Measurements from ENCODE around the gene NTSR2.
"Not testable (repeated sequence)": the region's sequence is repeated elsewhere in the genome, so short reads cannot be mapped to it uniquely, and the experiment has no call there.

The NTSR2 gene

GRCh38 chr2:11667194-11667593 is 2.8 kb downstream of the NTSR2 start:
- TF ChIP-seq CTCF (IDR thresholded peaks at IDR 0.05; ENCODE audit: borderline replicate concordance, control extremely low read depth, extremely low read depth, insufficient read depth, missing control alignments), result no peak
- DNase-seq (ENCODE audit: low spot score), result no peak
- in situ Hi-C loops (cut with MboI; ENCODE audit: low sequenced_read_pairs, unreplicated experiment), result no loop called here

GRCh38 chr2:11665510-11666362 is 4.3 kb downstream of the NTSR2 start:
- no peak for TF ChIP-seq CTCF (IDR thresholded peaks at IDR 0.05; ENCODE audit: borderline replicate concordance, control extremely low read depth, extremely low read depth, insufficient read depth, missing control alignments)
- in situ Hi-C loops (cut with MboI; ENCODE audit: low sequenced_read_pairs, unreplicated experiment), result no loop called here
- DNase-seq (ENCODE audit: low spot score), result no peak

- DNase-seq (ENCODE audit: low spot score), result no peak
- TF ChIP-seq CTCF (IDR thresholded peaks at IDR 0.05; ENCODE audit: borderline replicate concordance, control extremely low read depth, extremely low read depth, insufficient read depth, missing control alignments), result no peak
- in situ Hi-C loops (cut with MboI; ENCODE audit: low sequenced_read_pairs, unreplicated experiment), result no loop called here
Observed at GRCh38 chr2:11665028-11665427, 5.0 kb downstream of the NTSR2 start.

- in situ Hi-C loops (cut with MboI; ENCODE audit: low sequenced_read_pairs, unreplicated experiment), result no loop called here
- TF ChIP-seq CTCF (IDR thresholded peaks at IDR 0.05; ENCODE audit: borderline replicate concordance, control extremely low read depth, extremely low read depth, insufficient read depth, missing control alignments), result no peak
Observed at GRCh38 chr2:11663427-11663826, 6.6 kb downstream of the NTSR2 start.

GRCh38 chr2:11662882-11663281 is 7.1 kb downstream of the NTSR2 start:
- in situ Hi-C loops (cut with MboI; ENCODE audit: low sequenced_read_pairs, unreplicated experiment), result no loop called here
- no peak for DNase-seq (ENCODE audit: low spot score)
- no peak for TF ChIP-seq CTCF (IDR thresholded peaks at IDR 0.05; ENCODE audit: borderline replicate concordance, control extremely low read depth, extremely low read depth, insufficient read depth, missing control alignments)

More at GRCh38 chr2:11663427-11663826, 6.6 kb downstream of the NTSR2 start:
- no peak for DNase-seq (ENCODE audit: low spot score)

GRCh38 chr2:11661891-11662435 is 8.0 kb downstream of the NTSR2 start:
- no peak for DNase-seq (ENCODE audit: low spot score)
- TF ChIP-seq CTCF (IDR thresholded peaks at IDR 0.05; ENCODE audit: borderline replicate concordance, control extremely low read depth, extremely low read depth, insufficient read depth, missing control alignments), result no peak
- in situ Hi-C loops (cut with MboI; ENCODE audit: low sequenced_read_pairs, unreplicated experiment), result no loop called here

GRCh38 chr2:11660396-11660795 is 9.6 kb downstream of the NTSR2 start:
- DNase-seq (ENCODE audit: low spot score); in situ Hi-C loops (cut with MboI; ENCODE audit: low sequenced_read_pairs, unreplicated experiment): not testable (repeated sequence)
